ENCODE data around the gene ATP6V0D1.

DNA sequence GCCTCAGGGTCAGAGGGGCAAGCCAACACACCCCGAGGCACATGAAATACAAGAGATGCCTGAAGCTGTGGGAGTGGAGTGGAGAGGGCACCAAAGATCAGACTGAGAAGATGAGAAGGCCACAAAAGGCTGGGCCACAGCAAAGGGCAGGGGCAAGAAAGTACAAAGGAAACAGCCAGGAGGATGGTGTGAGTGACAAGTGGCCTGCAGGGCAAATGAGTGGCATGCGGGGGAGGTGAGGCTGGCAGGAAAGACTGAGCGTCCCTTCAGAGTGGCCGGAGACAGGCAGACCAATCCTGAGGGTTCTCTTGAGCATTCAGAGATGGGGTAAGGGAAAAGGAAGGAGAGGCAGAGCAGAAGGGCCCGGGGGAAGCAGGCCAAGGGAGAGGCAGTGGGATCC lies 26.9 kb downstream of the ATP6V0D1 start:
- TF ChIP-seq, protein P1, sequence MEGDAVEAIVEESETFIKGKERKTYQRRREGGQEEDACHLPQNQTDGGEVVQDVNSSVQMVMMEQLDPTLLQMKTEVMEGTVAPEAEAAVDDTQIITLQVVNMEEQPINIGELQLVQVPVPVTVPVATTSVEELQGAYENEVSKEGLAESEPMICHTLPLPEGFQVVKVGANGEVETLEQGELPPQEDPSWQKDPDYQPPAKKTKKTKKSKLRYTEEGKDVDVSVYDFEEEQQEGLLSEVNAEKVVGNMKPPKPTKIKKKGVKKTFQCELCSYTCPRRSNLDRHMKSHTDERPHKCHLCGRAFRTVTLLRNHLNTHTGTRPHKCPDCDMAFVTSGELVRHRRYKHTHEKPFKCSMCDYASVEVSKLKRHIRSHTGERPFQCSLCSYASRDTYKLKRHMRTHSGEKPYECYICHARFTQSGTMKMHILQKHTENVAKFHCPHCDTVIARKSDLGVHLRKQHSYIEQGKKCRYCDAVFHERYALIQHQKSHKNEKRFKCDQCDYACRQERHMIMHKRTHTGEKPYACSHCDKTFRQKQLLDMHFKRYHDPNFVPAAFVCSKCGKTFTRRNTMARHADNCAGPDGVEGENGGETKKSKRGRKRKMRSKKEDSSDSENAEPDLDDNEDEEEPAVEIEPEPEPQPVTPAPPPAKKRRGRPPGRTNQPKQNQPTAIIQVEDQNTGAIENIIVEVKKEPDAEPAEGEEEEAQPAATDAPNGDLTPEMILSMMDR (IDR thresholded peaks at IDR 0.05), result no peak
- no peak for TF ChIP-seq POLR2A (IDR thresholded peaks at IDR 0.05)
